SIG-M5 (cell line): Measurements from ENCODE around the gene GRK5.
"Not testable (repeated sequence)": the region's sequence is repeated elsewhere in the genome, so short reads cannot be mapped to it uniquely, and the experiment has no call there.

Experiments
- DNase-seq: peaks from one replicate; lab custom pipeline; 2025; lab: John Stamatoyannopoulos, UW

GRK5 gene

DNA sequence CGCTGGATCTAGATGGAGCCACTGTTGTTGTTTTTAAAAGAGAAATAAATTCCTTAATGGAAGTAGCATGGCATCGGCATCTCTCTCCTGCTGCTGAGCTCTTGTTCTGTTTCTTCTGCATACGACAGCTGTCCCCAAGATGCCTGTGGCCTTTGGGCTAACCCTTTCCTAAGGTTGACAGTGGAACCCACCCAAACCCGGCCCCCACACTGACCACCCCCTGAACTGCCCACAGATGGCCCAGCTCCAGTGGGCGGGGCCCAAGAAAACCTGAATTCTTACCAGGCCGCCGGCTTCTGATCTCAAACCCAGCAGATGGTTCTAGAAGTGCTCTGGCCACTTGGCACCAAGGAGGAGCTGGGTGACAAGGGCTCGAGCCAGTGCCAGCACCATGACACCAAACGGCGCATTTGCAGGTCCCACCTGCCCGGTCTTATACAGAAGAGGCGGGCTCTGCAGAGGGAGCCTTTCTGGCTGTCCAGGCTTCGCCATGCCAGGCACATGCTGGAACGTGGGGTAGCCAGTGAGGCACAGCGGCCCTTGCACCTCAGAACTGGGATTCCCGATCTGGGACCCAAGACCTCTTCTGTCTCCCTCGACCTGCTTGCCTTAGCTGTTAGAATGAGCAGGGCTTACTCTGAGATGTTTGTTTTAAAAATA lies 252.4 kb downstream of the GRK5 start:
- no peak for DNase-seq

GRCh38 chr10:119460369-119461195 lies 253.2 kb downstream of the GRK5 start:
- no peak for DNase-seq

GRCh38 chr10:119461380-119461779 lies 254.0 kb downstream of the GRK5 start:
- no peak for DNase-seq

DNA sequence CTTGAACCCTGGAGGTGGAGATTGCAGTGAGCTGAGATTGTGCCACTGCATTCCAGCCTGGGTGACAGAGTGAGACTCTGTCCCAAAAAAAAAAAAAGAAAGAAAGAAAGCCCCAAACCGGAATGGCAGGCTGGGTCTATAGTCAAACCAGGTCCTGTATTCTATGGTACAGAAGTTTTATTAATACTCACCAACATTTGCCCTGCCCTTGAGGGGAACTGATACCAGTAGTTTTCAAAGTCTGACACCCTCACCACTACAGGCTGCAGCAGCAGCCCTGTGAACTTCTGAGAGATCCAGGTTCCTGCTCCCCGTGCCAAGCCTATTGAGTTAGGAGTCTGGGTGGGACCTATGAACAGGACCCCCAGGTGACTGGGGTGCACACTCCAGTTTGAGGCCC lies 254.6 kb downstream of the GRK5 start:
- DNase-seq, result no peak

DNA sequence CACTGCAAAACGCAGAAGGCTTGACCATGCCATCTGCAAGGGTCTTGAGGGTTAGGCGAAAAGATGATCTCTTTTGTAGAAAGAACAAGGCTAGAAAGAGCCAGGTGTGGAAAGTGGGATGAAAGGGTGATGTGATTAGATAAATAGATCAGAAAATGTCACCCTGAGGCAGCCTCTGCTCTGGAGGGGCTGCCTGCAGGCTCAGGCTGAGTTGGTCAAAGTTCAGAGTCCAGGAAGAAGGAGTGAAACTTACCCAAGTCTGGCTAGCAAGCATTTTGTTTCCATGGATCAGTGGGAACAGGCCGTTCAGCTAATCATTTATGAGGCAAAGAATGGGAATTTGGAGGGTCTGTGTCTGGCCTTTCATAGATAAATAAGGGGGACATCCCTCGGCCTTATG lies 255.4 kb downstream of the GRK5 start:
- no peak for DNase-seq

GRCh38 chr10:119463195-119463594 lies 255.8 kb downstream of the GRK5 start:
- DNase-seq, result not testable (repeated sequence)

- DNase-seq, result no peak
Measured at GRCh38 chr10:119465085-119465484, 257.7 kb downstream of the GRK5 start.

GRCh38 chr10:119466076-119466475 lies 258.7 kb downstream of the GRK5 start:
- no peak for DNase-seq

DNA sequence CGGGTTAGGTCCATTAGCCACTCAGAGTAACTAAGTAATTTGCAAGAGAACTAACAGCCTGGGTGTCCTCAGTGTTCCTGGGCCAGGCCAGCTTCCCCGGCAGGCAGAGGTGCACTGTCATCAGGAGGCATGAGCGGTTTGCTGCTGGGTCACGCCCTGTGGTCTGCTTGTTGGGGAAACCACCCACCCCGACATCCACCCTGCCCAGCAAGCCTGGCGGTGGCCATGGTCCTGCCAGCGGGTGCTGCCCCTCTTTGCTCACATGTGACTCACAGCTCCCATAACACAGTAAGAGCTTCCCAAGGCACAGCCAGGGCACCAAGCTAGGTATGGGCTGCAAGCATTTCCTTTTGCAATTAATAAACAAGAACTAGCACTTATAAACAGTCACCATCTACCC lies 259.3 kb downstream of the GRK5 start:
- no peak for DNase-seq

GRCh38 chr10:119468542-119469324 lies 261.4 kb downstream of the GRK5 start:
- DNase-seq, result no peak

DNA sequence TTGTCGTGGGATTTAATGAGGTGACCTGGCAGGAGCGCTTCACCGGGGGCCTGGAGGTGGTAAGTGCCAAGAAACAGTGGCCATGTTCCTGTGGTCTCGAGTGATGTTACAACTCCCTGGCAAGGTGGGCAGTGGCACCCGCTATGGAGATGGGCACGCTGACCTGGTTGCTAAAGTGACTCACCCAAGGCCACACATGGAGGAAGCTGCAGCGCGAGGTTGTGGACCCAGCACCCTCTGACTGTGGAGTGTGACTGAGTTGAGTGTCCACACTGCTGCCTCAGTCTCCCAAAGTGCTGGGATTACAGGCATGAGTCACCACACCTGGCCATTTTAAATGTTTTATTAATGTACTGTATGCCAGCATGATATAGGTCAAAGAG lies 261.9 kb downstream of the GRK5 start:
- no peak for DNase-seq

GRCh38 chr10:119469846-119470245 lies 262.5 kb downstream of the GRK5 start:
- no peak for DNase-seq

- no peak for DNase-seq
Measured at GRCh38 chr10:119470920-119471702, 263.7 kb downstream of the GRK5 start.

DNA sequence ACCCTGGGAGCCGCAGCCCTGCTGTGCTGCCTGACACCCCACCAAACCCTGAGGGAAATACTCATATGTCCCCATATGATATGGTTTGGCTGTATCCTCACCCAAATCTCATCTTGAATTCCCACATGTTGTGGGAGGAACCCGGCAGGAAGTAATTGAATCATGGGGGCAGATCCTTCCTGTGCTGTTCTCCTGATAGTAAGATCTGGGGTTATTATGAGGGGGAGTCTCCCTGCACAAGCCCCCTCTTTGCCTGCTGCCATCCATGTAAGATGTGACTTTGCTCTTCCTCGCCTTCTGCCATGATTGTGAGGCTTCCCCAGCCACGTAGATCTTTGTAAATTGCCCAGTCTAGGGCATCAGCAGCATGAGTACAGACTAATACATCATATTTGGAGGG lies 266.4 kb downstream of the GRK5 start:
- no peak for DNase-seq

DNA sequence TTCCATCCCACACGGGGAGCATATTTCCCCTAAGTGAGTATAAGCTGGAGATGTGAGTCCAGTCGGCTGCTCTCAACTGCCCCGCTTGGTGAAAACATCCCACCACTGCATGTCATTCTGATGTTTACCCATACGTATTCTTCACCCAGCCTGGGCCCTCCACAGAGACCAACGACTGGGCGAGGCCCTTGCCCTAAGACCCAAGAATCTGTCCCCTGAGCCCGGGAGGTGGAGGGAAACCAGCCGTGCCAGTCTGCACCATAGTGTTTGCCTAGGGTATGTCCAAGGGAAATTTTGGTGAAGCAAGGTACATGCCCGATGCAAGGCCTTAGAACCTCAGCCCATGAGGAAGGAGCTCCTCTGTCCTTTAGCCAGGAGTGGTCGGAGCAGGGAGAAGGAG lies 267.2 kb downstream of the GRK5 start:
- no peak for DNase-seq

GRCh38 chr10:119477444-119477843 lies 270.1 kb downstream of the GRK5 start:
- DNase-seq, result no peak

- no peak for DNase-seq
Measured at GRCh38 chr10:119478111-119478802, 270.9 kb downstream of the GRK5 start.

DNA sequence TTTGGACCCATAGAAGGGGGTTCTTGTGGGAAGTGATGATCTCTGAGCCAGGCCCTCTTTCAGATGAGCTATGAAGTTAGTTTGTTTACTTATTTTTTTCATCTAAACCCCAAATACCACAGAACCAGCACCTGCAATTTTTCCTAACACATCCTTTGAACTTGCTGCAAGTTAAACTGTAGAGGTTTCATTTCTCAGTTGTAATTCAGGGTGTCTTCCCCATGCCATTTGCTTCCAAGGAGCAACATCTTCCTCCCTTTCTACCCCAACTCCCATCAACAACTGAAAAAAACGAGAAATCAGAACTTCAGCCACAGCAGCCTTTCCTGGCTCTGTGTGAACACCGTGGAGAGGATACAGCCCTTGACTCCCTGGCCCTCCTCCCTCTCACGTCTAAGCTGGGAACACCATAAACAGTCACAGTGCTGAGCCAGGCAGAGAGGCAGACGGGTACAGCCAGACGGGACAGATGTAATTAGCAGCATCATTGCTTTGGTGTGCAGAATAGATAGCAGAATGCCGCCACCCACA lies 271.5 kb downstream of the GRK5 start:
- DNase-seq, result no peak

GRCh38 chr10:119479532-119479931 lies 272.2 kb downstream of the GRK5 start:
- no peak for DNase-seq

DNA sequence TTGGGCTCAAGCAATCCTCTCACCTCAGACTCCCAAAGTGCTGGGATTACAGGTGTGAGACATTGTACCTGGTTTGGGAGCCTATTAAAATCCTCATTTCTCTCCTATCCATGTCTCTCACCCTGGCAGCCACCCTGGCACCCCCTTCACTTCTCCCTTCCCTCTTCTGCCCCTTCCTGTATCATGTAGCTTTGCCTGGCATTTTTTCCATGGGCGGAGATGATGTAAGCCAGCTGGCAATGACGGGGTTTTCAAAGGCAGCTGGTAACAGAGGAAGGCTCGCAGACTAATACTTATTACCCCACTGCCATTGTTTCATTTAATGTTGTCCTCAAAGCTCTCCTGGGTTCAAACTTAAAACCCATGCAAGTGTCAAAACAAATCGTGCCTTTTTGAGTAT lies 273.3 kb downstream of the GRK5 start:
- DNase-seq, result no peak

DNA sequence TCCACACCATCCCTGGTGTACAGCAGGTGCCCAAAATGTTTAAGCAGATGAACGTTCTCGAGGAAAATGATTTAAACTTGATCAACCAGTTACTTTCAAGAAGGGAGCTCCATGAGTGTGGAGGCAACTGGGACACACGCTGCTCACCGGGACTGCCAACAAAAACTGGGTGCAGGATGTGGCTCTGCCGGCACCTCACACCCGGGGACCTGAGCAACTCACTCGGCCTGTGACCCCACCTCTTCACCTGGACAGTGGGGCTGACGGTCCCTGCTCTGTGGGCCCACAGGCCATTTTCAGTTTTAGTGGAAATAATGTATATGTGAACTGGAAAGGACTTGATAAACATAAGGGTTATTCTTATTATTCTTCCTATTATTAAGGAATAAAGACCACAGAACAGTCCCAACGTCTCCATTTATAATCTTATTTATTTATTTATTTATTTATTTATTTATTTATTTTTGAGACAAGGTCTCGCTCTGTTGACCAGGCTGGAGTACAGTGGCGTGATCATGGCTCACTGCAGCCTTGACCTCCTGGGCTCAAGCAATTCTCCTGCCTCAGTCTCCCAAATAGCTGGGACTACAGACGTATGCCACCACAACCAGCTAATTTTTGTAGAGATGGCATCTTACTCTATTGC lies 274.5 kb downstream of the GRK5 start:
- no peak for DNase-seq
